Thymus (tissue), 14 donors: ENCODE measurements around the gene ZNF90. TPM values are rescaled to one million over a fixed set of nuclear protein-coding genes. Genes with fewer than 3 reads are reported as not detected.
"Not testable (repeated sequence)": the region's sequence is repeated elsewhere in the genome, so short reads cannot be mapped to it uniquely, and the experiment has no call there.

Source experiments
- DNase-seq, 9 donors: peaks; one replicate each; pipeline ENCODE4 v3.0.0-alpha.2; 2013; ENCODE audit warnings: low spot score in 9 of 9, low read depth in 6 of 9, missing footprints in 1 of 9
- H3K27ac ChIP-seq, 2 donors: one replicate each; pipeline ENCODE4 v1.5.1; 2013; ENCODE audit warnings: control low read depth in 1 of 2, low read depth in 1 of 2, low read length in 1 of 2, mild to moderate bottlenecking in 1 of 2, moderate library complexity in 1 of 2
- H3K27me3 ChIP-seq, 2 donors: one replicate each; pipeline ENCODE4 v1.5.1; 2013; ENCODE audit warnings: low read length in 1 of 2; ENCODE audit not compliant: control insufficient read depth in 2 of 2, insufficient read depth in 1 of 2
- H3K36me3 ChIP-seq, 2 donors: one replicate each; pipeline ENCODE4 v1.5.1; 2013; ENCODE audit warnings: low read length in 1 of 2, mild to moderate bottlenecking in 1 of 2, moderate library complexity in 1 of 2; ENCODE audit not compliant: control insufficient read depth in 2 of 2, insufficient read depth in 2 of 2
- H3K4me1 ChIP-seq, 2 donors: one replicate each; pipeline ENCODE4 v1.5.1; 2013; ENCODE audit warnings: low read length in 2 of 2; ENCODE audit not compliant: control insufficient read depth in 2 of 2, insufficient read depth in 2 of 2
- H3K4me3 ChIP-seq, 2 donors: one replicate each; pipeline ENCODE4 v1.5.1; 2013; ENCODE audit warnings: low read length in 2 of 2, control low read depth in 1 of 2, mild to moderate bottlenecking in 1 of 2
- H3K9me3 ChIP-seq, 2 donors: one replicate each; pipeline ENCODE4 v1.5.1; 2013; ENCODE audit warnings: low read length in 1 of 2, mild to moderate bottlenecking in 1 of 2; ENCODE audit not compliant: control insufficient read depth in 2 of 2, insufficient read depth in 1 of 2
- WGBS: extraction: QIAGEN DNeasy Blood & Tissue Kit; methylation state at CpG from one replicate; pipeline ENCODE4 v1.1.7; 2013; 5-methylcytosine and 5-hydroxymethylcytosine counted together
- long read RNA-seq, 10 donors: transcript quantifications; one replicate each; lab custom pipeline, GENCODE V29; 2026
- polyA plus RNA-seq: library from polyadenylated mRNA; stranded (reverse); fragments of 200-250 nt; gene quantifications from one replicate; pipeline ENCODE4 v1.2.3, GENCODE V29; 2013
- total RNA-seq: library from RNA; stranded (reverse); fragments of 120-200 nt; gene quantifications from one replicate; pipeline ENCODE4 v1.2.4, GENCODE V29; 2013
- donor health status: healthy.

ZNF90 gene
- total RNA-seq (3.2 TPM), polyA plus RNA-seq (3.6 TPM)
- long read RNA-seq, donor 1, partial matches to known transcripts: 0 of 1 reads
- long read RNA-seq, donor 1, other reads (novel, unspliced or antisense): 0 of 1 reads
- long read RNA-seq, donor 2, partial matches to known transcripts: 12 of 13 reads
- long read RNA-seq, donor 2, other reads (novel, unspliced or antisense): 0 of 13 reads
- long read RNA-seq, donor 3, partial matches to known transcripts: 10 of 11 reads
- long read RNA-seq, donor 3, other reads (novel, unspliced or antisense): 0 of 11 reads
- long read RNA-seq, donor 4, partial matches to known transcripts: 0 of 1 reads
- long read RNA-seq, donor 4, other reads (novel, unspliced or antisense): 0 of 1 reads
- long read RNA-seq, donor 5, partial matches to known transcripts: 10 of 11 reads
- long read RNA-seq, donor 5, other reads (novel, unspliced or antisense): 0 of 11 reads
- long read RNA-seq, donor 6, partial matches to known transcripts: 6 of 7 reads
- long read RNA-seq, donor 6, other reads (novel, unspliced or antisense): 0 of 7 reads
- long read RNA-seq, donor 7, partial matches to known transcripts: 10 of 12 reads
- long read RNA-seq, donor 7, other reads (novel, unspliced or antisense): 0 of 12 reads
- long read RNA-seq, donor 8, partial matches to known transcripts: 0 of 1 reads
- long read RNA-seq, donor 8, other reads (novel, unspliced or antisense): 0 of 1 reads
- long read RNA-seq, donor 9: 0 reads
- long read RNA-seq, donor 10, partial matches to known transcripts: 5 of 6 reads
- long read RNA-seq, donor 10, other reads (novel, unspliced or antisense): 0 of 6 reads

GRCh38 chr19:20077791-20078463, at the start of gene ZNF90:
Gene ZNF90, plus strand, starts transcription at chr19:20078000. Its CDS starts 133 bp downstream, at chr19:20078133.
- peak within 1 kb of the TSS; percentile 45 to 50 for H3K4me3 ChIP-seq
- H3K27ac ChIP-seq: peak within 1 kb of the TSS in 1 of 2 donors; percentile 57
- H3K9me3 ChIP-seq: peaks cover 3 to 10% of the 10 kb centered on the region in 2 donors
- no peaks in the 10 kb centered on the region for H3K4me1 ChIP-seq
- peak; percentile 68 to 96 (median 84) for DNase-seq
- H3K27me3 ChIP-seq: no peaks in the 10 kb centered on the region
- no peaks in the 10 kb centered on the region for H3K36me3 ChIP-seq
- 5% methylated on average over 28 of the region's 28 CpGs for WGBS

- no peak for DNase-seq
- peaks cover 0 to 3% of the 10 kb centered on the region in 2 donors for H3K9me3 ChIP-seq
- 98% methylated on average over 6 of the region's 6 CpGs for WGBS
- H3K36me3 ChIP-seq: no peaks in the 10 kb centered on the region
- no peak overlapping the region for H3K4me3 ChIP-seq
- H3K27ac ChIP-seq: no peak overlapping the region
- no peaks in the 10 kb centered on the region for H3K4me1 ChIP-seq
- no peaks in the 10 kb centered on the region for H3K27me3 ChIP-seq
These were observed 49.2 kb upstream of the ZNF90 start for GRCh38 chr19:20028611-20029010.

GRCh38 chr19:20035935-20036334, 41.9 kb upstream of the ZNF90 start:
- Histone ChIP-seq H3K27ac (no peak overlapping the region), H3K4me1 (no peaks in the 10 kb centered on the region), H3K9me3 (no peaks in the 10 kb centered on the region), H3K27me3 (no peaks in the 10 kb centered on the region), H3K4me3 (no peak overlapping the region), H3K36me3 (no peaks in the 10 kb centered on the region)
- 98% methylated on average over 5 of the region's 5 CpGs for WGBS
- DNase-seq: no peak

GRCh38 chr19:20038358-20039202, 39.2 kb upstream of the ZNF90 start:
- WGBS: under 1% methylated on average over 26 of the region's 26 CpGs
- peak in 3 of 9 donors; percentile 5 to 46 (median 31) for DNase-seq
- Histone ChIP-seq H3K9me3 (peaks cover 0 to 3% of the 10 kb centered on the region in 2 donors), H3K4me3 (peak overlapping the region; percentile 67 to 70), H3K36me3 (no peaks in the 10 kb centered on the region), H3K27me3 (no peaks in the 10 kb centered on the region), H3K27ac (peak overlapping the region in 1 of 2 donors; percentile 82), H3K4me1 (no peaks in the 10 kb centered on the region)

- H3K9me3 ChIP-seq: peaks cover 0 to 3% of the 10 kb centered on the region in 2 donors
- DNase-seq: peak; percentile 81 to 96 (median 89)
- no peaks in the 10 kb centered on the region for H3K36me3 ChIP-seq
- no peaks in the 10 kb centered on the region for H3K4me1 ChIP-seq
- peak within 1 kb of the TSS; percentile 67 to 70 for H3K4me3 ChIP-seq
- peak within 1 kb of the TSS; percentile 57 to 82 for H3K27ac ChIP-seq
- under 1% methylated on average over 25 of the region's 25 CpGs for WGBS
- H3K27me3 ChIP-seq: no peaks in the 10 kb centered on the region
These were observed 38.5 kb upstream of the ZNF90 start, which contains the start of gene ZNF682 for GRCh38 chr19:20039203-20039723. Gene ZNF682, minus strand, starts transcription at chr19:20039505. Its CDS starts 160 bp downstream, at chr19:20039345.

GRCh38 chr19:20044663-20045062, 33.1 kb upstream of the ZNF90 start:
- H3K27me3 ChIP-seq: no peaks in the 10 kb centered on the region
- no peak overlapping the region for H3K4me3 ChIP-seq
- H3K36me3 ChIP-seq: no peaks in the 10 kb centered on the region
- no peaks in the 10 kb centered on the region for H3K4me1 ChIP-seq
- H3K27ac ChIP-seq: no peak overlapping the region
- peaks cover 0 to 3% of the 10 kb centered on the region in 2 donors for H3K9me3 ChIP-seq
- DNase-seq: no peak
- 87% methylated on average over 3 of the region's 3 CpGs for WGBS

GRCh38 chr19:20045742-20046141, 32.1 kb upstream of the ZNF90 start:
- H3K27me3 ChIP-seq, H3K4me3 ChIP-seq, H3K27ac ChIP-seq, H3K4me1 ChIP-seq, H3K36me3 ChIP-seq, H3K9me3 ChIP-seq, DNase-seq: not testable (repeated sequence)
- 56% methylated on average over 5 of the region's 5 CpGs for WGBS
